Measurements from ENCODE around the gene CEP126.
"Not testable (repeated sequence)": the region's sequence is repeated elsewhere in the genome, so short reads cannot be mapped to it uniquely, and the experiment has no call there.

The CEP126 gene

DNA sequence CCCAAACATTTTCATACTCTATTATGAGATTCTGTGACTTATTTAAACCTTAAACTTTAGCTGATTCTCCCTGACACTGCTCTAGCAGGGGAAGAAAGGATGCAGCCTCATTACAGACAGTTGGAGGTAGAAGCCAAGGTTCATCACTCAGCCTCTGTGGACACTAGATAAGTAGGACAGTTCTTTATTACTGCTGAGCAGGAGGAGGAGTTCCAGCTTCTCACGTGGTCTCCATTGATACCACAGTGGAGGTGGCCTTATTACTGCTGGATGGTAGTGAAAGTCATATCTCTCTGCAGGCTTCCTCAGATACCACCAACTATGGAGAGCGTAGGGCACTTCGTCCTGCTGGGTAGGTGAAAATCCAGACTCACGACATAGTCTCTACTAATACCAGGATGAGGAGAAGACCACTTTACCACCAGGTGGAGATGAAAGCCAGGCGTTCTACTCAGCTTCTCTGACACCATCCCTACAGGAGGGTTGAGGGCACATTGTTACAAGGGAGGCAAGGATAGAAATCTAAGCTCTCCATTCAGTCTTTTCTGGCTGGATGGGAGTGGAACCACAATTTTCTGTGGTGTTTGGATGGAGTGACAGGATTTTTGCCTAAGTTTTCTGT is 14.6 kb downstream of the CEP126 start:
- no peak for DNase-seq

DNA sequence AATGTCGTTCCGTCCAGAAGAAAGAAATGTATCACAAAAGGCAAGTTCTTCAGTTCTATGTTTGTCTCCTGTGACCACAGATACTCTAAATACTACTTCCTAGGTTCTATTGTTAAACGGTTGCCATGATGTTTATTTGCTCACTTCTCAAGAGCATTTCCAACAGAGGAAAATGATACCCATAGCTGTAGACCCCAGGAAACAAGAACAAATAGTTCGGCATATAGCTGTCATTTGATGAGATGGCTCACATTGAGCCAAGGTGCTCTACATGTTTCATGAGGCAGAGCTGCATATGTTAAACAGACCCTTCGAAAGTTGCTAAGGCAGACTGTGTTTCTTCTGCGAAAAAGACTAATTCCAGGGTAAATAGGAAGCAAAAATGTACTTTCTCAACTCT is 16.9 kb downstream of the CEP126 start:
- no peak for DNase-seq

DNA sequence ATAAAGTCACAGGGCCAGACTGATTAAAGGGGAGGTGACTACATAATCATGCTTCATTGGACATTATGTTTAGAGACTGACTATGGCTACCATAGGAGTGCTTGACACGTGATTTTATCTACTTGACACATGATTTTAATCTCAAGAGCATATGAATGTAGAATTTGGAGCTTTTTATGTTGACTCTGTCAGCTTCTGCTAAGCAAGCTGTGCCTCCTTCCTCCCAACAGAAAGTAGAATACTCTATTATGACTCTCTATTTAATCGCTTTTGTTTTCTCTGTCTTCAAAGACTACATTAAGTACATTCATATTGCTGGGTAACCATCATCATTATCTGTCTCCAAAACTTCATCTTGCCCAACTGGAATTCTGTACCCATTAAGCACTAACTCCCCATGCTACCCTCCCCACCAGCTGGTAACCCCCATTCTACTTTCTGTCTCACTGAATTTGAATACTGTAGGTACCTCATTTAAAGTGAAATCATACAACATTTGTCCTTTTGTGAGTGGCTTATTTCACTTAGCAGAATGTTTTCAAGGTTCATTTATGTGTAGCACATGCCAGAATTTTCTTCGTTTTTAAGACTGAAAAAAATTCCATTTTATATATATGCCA is 26.2 kb downstream of the CEP126 start:
- no peak for DNase-seq

DNA sequence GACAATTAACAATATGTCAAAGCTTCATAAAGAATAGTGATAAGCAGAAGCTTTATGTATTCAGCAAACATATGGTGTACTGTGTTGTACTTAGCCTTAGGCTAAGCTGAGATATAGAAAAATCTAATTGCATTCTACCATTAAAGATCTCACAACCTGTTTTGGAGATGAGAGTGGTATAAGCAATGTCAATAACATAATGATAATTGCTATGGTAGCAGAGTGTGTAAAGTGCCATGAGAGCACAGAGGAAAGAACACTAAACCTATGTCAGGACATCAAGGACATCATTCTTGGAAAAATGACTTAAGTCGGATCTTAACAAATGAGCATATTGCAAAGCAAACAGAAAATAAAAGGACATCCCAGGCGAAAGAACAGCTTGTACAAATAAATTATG is 30.1 kb downstream of the CEP126 start:
- DNase-seq = no peak

DNA sequence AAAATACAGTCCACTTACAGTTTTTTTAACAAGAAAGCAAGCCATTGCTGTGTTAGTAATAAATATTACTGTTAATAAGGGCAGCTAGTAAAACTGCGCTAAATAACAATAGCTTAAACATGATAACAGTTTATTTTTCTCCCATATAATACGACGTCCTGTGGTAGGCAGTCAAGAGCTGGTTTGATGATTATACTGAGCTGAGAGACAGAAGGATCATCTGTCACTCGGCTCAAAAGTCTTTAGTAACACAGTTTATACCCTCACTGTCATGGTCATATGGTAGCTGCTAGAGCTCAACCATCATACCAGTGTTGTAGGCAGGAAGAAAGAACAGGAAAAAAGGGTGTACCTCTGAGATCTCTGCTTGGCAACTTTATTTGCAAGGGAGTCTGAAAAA is 30.6 kb downstream of the CEP126 start:
- no peak for DNase-seq

DNA sequence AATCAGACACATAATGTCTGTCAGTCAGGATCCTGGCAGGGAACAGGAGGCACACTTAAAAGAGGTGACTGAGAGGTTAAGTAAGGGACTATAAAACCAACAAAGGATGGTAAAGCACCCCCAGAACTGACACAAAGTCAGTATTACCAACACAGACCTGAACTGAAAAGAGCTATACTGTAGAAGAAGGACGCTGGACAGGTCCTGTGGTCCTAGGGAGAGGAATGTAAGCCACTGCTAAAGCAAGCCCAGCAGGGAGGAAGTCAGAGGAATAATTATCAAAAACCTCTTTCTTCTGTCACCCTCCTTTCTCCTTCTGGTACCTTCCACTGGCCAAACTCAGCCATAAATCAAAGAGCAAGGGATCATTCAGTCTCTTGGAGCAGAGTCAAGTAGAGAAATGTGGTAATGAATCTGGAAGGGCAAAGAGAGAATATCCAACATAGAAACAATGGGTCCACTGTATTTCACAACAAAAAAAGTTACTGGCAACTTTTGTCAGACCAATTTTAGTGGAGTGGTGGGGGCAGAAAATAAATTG is 34.9 kb downstream of the CEP126 start:
- no peak for DNase-seq

DNA sequence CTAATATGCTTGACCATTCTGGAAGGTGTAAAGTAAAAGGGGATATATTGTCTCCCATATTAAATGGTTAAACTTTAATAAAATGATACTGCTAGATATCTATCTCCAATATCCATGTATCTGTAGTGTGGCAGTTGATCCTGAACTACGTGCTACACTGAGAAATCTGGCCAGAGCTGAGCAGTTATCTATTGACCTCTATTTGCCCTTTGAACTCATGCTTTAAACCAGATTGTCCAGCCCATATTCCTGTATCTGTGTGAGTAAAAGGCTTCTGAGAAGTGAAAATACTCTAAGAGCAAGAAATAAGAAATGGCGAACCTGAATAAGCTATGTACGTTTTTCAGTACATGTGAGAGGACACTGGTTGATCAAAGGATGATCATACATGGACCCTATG is 40.5 kb downstream of the CEP126 start:
- DNase-seq = no peak

DNA sequence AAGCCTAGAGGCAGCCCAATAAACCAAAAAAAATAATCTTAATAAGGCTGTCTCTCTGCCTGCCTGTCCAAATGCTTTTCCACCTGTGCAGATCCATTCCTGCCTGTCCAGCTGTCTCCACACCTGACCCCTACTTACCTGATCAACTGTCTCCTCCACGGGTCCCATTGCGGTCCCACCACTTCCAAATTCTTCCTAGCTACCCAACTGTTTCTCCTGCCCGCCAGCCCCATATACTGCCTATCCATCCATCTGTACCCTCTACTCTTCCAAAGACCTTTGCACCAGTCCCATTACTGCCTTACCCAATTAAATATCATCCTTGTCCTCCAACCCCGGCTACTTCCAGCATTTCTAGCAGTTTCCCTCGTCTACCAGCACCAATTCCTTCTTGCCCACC is 40.9 kb downstream of the CEP126 start:
- no peak for DNase-seq

DNA sequence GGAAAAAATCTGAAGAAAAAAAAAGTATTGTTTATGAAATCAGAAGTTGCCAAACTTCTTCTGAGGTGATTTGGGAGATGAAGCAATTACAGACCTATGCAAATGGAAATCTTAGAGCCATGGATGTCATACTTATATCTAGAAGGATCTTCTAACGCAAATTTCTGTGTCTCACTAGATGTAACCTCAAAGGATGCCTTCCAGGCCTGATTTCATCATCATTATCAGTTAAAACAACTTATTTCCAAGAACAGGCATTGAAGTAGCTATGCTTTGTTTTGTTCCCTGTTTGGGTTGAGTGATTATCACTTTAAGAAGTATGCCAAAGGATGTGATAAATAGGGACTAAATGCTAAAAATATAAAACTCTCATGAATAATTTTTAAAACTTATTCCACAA is 45.4 kb downstream of the CEP126 start:
- no peak for DNase-seq

DNA sequence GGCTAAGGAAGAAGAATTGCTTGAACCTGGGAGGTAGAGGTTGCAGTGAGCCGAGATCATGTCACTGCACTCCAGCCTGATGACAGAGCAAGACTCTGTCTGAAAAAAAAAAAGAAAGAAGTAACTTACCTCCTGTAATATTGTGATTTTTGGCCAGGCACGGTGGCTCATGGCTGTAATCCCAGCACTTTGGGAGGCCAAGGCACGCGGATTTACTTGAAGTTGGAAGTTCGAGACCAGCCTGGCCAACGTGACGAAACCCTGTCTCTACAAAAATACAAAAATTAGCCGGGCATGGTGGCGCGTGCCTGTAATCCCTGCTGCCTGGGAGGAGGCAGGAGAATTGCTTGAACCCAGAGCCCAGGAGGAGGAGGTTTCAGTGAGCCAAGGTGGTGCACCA is 49.4 kb downstream of the CEP126 start:
- DNase-seq = not testable (repeated sequence)

DNA sequence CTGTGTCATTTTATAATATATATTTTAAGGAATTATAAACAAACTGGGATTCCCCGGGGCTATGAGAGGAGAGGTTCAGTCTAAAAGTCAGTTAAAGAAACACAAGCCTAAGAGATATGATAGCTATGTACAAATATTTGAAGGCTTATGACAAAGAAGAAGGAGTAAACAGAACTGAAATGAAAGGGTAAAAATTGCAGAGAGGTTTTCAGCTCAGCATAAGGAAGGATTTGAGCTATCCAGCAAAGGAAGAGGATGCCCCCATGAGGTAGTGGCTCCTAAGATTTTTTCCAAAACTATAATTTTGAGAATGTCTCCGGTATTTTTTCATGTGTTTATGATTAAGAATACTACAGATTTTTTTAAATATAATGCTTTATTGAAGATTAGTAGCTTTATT is 59.4 kb downstream of the CEP126 start:
- DNase-seq = no peak

DNA sequence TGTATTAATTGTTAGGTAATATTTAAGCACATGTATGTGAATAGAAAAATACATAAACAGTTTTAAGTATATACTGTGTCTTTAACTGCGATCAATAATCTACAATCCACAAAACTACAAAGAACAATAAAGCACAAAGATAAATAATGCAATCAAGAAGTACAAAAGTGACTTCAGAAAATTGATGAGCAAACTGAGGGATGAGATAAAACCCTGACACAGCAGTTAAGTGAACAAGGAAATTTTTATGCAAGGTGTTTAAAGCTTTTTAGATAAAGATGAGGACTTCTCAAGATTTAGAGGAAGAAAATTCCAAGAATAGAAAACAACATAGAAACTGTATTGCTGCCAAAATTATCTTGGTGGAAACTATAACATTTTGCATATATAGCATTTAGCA is 60.0 kb downstream of the CEP126 start:
- DNase-seq = no peak

DNA sequence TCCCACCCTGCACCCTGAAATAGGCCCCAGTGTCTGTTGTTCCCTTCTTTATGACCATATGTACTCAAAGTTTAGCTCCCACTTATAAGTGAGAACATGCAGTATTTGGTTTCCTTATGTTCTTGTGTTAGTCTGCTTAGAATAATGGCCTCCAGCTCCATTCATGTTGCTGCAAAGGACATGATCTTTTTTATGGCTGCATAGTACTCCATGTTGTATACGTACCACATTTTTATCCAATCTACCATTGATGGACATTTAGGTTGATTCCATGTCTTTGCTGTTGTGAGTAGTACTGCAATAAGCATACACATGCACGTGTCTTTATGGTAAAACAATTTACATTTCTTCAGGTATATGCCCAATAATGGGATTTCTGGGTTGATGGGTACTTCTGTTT is 60.9 kb downstream of the CEP126 start:
- DNase-seq = no peak

DNA sequence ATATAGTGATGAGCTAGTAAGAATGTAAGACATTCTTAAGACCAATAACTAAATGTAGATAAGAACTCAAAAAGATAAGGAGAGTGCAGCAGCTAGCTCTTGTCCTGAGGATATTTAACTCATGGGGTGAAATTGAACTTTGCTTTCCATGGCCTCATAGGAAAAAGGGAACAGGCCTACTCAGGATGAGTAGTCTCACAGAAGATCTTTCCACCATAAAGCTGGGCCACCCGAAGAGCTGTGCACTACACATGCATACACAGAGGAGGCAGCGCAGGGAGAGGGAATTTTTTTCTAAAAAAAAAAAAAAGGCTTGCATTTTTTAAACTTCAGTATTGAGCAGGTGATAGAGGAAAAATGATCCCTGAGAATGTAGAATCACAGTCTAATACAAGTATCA is 72.6 kb downstream of the CEP126 start:
- DNase-seq = no peak

DNA sequence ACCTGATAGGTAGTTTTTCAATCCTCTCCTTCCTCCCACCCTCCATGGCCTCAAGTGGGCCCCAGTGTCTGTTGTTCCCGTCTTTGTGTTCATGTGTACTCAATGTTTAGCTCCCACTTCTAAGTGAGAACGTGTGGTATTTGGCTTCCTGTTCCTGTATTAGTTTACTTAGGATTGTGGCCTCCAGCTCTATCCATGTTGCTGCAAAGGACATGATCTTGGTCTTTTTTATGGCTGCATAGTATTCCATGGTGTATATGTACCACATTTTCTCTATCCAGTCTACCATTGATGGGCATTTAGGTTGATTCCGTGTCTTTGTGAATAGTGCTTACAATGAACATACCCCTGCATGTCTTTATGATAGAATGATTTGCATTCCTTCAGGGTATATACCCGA is 78.4 kb downstream of the CEP126 start:
- no peak for DNase-seq

DNA sequence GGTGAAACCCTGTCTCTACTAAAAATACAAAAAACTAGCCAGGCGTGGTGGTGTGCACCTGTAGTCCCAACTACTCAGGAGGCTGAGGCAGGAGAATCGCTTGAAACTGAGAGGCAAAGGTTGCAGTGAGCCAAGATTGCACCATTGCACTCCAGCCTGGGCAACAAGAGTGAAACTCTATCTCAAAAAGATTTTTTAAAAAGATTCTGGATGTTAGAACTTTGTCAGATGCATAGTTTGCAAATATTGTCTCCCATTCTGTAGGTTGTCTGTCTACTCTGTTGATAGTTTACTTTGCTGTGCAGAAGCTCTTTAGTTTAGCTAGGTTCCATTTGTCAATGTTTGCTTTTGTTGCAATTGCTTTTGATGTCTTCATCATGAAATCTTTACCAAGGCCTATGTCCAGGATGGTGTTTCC is 79.3 kb downstream of the CEP126 start:
- DNase-seq = not testable (repeated sequence)

DNA sequence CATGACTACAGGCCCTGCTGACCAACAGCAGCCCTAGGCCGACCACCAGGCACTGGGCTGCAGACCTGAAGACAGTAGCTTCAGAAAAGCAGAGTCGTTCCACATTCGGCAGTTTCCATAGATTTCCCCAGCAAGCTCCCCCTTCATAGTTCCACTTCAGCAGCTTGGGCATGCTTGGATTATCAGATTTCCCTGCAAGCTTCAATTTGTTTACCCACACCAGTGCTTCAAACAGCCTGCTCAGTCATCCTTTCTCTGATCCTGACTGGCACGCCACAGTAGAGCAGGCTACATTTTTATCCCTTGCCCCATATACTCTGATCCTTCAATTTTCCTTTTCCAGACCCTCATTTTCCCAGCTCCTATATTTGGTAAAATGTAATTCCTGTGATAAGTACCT is 81.3 kb downstream of the CEP126 start:
- no peak for DNase-seq

DNA sequence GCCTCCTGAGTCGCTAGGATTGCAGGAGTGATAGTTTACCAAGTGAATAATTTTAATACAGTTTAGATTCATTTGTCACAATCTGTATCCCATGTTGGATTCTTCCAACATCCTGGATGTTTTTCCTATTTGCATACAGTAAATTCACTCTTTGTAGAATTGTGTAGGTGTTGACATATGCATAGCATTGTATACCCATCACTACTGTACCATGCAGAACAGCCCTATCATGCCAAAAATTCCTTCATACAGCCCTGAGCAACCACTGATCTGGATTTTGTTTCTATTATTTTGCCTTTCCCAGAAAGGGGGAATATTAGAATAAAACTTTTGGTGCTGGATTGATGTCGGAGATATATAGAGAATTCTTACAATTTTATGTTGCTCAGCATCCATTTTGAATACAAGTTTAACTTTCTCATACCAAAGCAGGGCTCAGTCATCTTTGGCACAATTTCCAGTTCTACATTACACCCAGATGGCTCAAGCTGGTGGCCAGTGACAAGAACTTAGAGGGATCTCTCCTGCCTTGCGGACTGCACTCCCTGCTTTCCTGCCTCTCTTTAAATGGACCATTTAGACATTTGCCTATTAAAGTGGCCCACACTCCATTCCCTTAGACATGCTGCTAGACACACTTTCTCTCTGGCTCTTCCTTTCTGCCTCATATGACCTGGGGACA is 87.0 kb downstream of the CEP126 start:
- no peak for DNase-seq

DNA sequence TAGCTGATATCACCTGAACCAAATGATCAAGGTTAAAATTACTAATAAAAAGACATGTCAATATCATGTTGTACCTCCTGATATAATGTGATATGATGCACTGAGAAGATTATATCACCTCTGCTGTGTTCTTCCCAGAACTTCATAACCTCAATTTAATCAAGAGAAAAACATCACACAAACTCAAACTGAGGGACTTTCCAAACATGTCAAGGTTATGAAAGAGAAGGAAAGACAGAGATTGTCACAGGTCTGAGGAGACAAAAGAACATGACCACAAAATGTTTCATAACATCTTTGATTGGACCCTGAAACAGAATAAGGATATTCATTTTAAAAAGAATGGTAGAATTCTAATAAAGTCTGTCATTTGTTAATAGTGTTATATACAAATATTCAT is 89.4 kb downstream of the CEP126 start:
- no peak for DNase-seq

DNA sequence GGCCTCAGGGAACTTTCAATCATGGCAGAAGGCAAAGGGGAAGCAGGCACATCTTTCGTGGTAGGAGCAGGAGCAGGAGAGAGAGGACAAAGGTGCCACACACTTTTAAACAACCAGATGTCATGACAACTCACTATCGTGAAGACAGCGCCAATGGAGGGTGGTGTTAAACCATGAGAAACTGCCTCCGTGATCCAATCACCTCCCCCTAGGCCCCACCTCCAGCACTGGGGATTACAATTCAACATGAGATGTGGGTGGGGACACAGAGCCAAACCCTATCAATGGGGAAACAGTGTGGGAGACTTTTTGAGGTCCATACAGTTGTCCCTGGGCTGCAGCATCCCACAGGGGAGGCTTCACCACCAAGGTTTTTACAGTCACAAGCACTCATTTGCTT is 90.5 kb downstream of the CEP126 start:
- DNase-seq = no peak

DNA sequence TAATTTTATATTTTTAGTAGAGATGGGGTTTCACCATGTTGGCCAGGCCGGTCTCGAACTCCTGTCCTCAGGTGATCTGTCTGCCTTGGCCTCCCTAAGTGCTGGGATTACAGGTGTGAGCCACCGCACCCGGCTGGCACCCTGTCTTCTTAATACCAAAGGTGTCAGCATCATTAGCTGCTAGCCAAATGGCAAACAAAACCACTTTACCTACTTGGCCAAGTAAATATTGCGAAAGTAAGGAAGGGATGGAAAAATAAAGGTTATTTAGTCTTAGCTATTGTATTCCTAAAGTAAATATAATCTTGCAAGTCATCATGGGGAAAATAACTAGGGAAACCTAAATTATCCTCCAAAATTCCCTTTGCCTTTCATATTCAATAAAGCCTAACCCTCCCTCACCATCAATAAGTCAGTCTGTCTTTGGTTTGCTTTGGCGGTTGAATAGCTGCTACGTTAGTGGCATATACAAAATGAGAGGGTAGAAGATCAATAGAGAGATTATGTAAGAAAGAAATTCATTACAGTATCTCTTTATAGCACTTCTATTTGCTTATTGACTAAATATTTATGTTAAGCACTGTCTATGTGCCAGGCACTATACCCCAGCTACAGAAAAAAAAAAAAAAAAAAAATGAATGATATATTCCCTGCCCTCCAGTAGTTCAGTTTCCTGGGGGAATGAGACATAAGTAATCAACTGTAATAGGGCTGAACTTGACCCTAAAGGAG is 92.2 kb downstream of the CEP126 start:
- no peak for DNase-seq

DNA sequence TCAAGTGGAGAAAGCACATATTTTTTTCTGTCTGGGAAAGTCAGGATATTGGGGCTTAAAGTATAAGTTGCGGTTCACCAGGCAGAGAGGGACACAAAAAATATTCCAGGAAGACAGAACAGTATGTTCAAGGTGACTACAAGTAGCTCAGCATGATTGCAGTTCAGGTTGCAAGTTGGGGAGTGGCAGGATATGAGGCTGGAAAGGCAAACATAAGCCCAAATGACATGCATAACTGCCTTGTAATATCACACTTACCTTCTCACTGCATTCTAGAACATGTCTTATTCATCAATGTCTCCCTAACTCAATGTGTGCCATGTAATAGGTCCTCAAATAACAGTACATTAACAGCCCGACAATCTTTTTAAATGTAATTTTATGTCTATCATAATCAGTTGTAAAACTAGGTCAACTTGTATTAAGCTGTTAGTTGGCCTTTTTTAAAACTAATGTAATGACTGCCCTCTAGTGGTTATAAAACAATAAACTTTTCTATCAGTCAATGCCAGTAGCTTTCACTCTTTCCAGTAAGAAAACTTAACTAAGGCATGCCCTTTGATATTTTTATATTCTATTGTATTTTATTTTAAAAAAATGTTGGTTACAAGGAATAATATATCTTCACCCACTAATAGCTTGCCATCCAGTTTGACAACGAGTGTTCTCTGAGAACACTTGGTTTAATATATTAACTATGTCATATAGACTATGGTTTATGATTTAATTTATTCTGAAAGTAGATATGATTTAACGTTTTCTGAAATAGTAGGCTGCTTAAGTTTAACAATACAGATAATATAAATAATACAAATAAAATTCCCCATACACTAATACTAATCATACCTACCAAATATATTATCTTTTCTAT is 93.0 kb downstream of the CEP126 start:
- DNase-seq = no peak

Data from islet precursor cell (in vitro differentiated cells).